T-helper 9 cell (primary cell): ENCODE results near the gene TMEM229B.
A peak's percentile ranks its signal among the peaks of the same experiment; 100 is the strongest.

Experiments
- DNase-seq: peaks from one replicate; pipeline ENCODE4 v3.0.0-alpha.2; 2020
- total RNA-seq, 2 donors: gene quantifications; one replicate each; lab custom pipeline; 2026; lab: John Stamatoyannopoulos, UW

The TMEM229B gene
- total RNA-seq: 10.1 to 47.6 reads per million in 2 donors

DNA sequence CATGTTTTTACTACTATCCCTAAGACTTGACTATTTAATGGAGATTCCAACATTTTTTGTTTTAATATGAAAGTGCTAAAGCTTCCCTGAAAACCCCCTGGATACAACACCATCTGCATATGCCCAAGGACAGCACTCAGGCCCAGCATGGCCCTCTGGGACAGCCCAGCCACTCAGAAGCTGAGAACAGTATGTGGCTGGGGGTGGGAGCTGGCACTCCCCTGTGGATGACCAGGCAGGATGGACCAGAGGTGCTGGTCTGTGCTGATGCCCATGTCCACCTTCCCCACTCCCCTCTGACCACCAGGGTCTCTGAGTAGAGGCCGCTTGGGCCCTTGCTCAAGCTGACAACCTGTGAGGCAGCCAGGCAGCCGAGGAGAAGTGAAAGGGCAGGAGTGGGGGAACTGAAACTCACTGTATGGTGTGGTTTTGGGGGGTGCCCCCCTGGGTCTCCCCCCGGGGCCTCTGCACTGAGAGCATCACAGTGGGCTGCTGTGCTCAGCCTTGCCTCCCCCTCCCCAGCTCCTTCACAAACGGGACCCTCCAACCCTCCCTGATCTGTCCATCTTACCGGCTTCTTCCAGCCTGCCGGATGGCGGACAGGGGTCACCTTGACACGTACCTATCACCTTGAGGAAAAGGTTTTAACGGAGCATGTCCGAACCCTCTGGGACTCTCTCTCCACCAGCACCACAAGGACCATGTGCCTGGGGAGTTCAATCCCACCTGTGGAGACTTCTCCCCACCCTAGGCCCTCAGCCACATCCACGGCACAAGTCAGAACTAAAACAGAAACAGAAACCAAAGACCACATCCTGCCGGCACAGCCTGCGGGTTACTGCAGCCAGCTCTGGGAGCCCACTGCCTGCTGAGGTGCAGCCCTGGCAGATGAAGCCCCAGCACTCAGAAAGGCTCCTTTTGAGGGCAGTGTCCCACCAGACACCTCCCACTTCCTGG, at the start of gene TMEM229B:
Gene TMEM229B (minus strand): TSS at position 785 of the 957 bp plus-strand sequence. CDS start 14,798 bp downstream, outside the sequence.
- peak; percentile 52 for DNase-seq

DNA sequence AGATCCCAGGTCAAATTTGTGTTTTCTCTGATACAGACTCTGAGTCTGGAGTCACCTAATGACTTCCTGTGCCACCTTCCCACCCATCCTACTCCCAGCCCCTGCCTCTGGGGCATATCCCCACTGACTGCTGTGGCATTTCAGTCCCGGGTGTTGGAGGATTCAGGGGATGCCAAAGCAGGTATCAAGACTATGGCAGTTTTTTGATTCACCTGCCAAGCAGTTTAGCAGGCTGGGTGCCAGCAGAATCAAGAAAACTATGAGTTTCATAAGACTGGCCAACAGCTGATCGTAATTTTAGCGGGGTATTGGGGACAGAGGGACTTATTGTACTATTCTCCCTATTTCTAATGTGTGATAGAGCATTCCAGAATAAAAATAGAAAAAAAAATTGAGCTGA, 49.2 kb upstream of the TMEM229B start:
- DNase-seq: no peak

GRCh38 chr14:67536087-67536486, 47.6 kb upstream of the TMEM229B start:
- DNase-seq: no peak

GRCh38 chr14:67533754-67534085, 45.2 kb upstream of the TMEM229B start:
- no peak for DNase-seq

DNA sequence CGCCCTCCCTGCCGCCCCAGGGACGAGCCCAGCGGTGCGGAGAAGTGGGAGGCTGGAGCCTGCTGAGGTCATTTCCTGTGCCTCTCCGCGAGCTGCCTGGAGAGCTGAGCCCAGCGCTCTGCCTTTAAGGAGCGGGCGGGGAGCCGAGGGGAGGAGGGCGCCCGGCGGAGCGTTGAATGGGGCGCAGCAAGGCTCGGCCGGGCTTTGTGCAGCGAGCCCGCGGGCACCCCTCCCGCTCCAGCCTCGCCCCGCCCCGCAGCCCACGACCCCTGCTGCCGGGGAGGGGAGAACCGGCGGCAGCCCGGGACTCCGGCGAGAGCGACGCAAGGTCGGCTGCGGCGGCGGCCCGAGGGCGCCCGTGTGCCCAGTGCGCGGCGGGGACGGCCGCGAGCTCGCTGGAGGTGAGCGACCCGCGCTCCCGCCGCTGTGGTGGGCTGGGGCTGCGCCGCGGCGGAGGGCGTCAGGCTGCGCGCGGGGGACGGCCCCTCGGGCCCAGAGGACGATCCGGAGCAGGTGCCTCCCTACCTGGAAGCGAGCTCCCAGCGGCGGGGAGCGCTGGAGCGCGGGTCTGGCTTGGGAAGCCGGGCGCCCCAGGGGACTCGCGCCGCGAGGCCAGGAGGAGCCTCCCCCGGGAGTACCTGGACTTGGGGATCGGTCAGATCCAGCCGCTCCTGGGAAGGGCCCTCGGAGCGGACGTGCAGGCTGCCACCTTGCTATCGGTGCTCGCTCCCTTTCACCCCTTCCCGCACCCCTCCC, 44.7 kb upstream of the TMEM229B start, which contains the start of gene PLEKHH1:
Gene PLEKHH1 (plus strand): TSS at position 293 of the 756 bp plus-strand sequence. CDS start 8,578 bp downstream, outside the sequence.
- DNase-seq: no peak

GRCh38 chr14:67532606-67532997, 44.1 kb upstream of the TMEM229B start:
- DNase-seq: no peak

- no peak for DNase-seq
Observed at GRCh38 chr14:67529947-67530935, 41.7 kb upstream of the TMEM229B start.

DNA sequence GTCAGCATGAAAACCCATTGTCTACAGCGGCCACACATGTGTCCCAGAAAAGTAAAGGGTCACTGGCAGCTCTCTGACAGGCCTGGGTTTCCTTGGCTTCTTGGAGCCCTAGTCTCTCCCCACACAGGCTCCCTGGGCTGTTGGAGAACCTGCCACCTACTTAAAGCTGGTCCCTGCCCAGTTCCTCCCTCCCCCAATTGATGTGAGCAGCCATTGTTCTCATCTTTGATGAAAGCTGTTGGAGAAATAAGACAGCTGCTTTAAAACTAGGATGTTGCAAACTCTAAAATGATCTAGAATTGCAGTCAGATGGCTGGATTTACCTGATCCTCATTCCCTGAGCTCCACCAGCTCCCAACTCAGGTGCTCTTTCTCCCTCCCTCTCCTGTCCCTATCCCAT, 39.8 kb upstream of the TMEM229B start:
- no peak for DNase-seq

- no peak for DNase-seq
Observed at GRCh38 chr14:67527756-67528155, 39.2 kb upstream of the TMEM229B start.

DNA sequence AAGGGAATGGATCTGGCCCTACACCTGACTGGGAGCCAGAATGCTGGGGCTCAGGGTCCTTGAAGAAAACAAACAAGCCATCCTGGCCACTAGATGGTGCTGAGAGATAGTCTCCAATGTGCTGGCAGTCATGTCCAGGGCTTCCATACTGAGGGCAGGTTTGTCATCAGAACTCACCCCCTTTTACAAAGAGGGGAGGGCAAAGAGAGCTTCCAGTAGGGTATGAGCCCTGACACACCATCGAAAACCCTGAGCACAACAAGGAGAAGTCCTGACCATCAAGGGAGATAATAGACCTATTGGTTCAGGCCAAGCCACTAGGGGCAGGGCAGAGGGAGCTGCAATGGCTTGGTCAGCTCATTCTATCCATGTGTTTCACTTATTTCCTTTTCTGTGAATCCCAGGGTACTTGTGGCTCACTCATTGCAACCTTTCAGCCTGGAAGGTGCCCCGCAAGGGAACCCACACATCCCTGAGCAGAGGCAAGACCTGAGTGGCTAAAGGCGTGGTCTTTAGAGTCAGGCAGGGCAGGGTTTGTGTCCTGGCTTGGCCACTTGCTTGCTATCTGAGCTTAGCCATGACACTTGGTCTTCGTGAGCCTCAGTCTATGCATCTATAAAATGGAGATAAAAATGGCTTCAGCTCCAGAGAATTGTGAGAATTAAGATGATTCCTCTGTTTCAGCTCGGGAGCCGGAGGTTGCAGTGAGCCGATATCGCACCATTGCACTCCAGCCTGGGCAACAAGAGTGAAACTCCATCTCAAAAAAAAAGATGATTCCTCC, 38.3 kb upstream of the TMEM229B start:
- DNase-seq: no peak

DNA sequence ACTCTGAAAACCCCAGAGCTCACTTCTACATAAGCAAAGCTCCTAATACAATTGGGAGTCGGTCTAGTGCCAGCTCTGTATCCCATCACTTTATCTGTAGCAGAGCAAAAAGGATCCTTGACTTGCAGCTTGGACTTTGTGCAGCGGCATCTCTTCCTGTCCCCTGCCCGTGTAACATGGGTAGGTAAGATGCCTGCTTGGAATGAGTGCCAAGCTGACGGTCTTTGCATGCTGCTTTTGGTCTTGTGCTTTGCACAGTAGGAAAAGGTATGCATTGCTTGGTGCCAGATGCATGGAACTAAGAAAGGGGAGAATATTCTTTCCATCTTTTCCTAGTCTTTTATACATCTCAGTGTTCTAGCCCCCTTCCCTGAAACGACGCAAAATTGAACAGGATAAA, 37.7 kb upstream of the TMEM229B start:
- no peak for DNase-seq

- no peak for DNase-seq
Observed at GRCh38 chr14:67525389-67525788, 36.9 kb upstream of the TMEM229B start.

GRCh38 chr14:67524634-67524963, 36.1 kb upstream of the TMEM229B start:
- no peak for DNase-seq

DNA sequence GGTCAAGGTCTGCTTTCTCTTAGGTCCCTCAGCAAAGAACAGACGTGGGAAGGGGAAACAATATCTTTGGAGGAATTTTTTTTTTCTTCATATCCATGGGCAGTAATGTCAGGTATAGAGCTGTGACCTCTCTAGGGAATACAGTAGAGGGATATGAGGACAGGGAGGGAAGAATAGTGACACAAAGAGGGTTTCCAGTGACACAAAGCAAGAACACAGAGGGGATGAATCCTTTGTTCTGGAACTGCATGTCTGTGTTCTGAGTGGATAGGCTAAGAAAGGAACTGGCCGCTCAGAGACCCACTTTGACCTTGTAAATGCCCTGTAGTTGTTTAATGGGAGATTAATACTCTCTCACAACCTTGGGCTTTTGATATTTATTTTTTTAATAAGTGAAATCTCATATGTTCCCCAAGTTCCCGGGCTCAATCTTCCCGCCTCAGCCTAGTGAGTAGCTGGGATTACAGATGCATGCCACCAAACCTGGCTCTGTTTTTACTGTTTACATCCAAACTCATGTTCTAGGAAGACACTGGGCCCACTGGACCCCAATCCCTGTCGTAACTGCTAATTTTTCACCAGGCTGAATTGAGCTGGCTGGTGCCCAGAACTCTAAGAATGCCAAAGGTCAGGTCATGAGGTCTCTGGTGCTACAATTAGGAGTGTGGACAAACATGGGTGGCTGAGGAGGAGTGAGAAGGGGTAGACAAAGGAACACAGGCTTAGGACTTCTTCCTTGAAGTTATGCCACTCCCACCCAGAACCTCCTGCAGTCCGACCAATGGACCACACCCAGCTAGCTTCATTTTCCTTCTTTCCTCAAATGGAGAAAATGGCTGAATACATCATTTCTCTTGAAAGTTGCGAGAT, 35.5 kb upstream of the TMEM229B start:
- DNase-seq: no peak

DNA sequence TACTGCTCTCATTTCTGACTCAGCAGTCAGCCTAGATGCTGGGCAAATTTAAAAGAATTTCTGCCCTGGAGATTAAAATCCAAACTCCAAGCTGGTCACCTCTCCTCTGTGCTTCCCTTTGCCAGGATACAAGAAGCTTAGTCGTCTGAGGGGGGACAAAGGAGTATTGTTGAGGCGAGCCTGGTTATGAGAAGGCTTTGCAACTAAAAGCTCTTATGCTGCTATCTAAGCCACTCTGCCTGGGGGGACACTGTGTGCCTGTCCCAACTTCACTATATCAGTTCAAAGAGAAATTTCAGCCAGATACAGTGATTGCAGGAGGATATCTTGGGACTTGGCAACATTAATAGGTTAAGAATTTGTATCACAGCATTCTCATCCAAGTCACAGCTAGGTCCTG, 33.7 kb upstream of the TMEM229B start:
- DNase-seq: no peak

DNA sequence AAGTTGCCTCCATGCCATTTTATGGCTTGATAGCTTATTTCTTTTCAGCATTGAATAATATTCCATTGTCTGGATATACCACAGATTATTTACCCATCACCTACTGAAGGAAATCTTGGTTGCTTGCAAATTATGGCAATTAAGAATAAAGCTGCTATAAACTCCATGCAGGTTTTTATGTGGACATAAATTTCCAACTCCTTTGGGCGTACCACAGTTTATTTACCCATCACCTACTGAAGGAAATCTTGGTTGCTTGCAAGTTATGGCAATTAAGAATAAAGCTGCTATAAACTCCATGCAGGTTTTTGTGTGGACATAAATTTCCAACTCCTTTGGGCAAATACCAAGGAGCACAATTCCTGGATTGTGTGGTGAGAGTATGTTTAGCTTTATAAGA, 32.0 kb upstream of the TMEM229B start:
- no peak for DNase-seq

- DNase-seq: no peak
Observed at GRCh38 chr14:67519406-67519805, 30.9 kb upstream of the TMEM229B start.

DNA sequence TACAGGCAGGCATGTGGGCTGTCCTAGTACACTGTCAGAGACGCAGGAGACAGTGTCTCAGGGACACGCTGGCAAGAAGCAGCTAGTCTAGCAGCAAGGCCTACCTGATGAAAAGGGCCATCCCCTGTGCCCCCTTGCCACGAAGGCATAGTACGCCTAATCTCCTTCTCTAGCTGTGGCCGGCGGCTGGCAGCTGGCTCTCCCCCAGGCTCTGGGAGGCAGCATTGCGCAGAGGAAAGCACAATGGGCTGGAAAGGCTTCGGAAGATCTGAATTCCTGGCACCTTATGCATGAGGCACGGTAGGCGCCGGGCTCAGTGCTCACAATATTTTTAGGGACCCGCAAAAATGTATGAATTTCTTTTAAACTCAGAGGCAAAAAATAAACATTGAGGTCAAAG, 28.6 kb upstream of the TMEM229B start:
- DNase-seq: no peak

DNA sequence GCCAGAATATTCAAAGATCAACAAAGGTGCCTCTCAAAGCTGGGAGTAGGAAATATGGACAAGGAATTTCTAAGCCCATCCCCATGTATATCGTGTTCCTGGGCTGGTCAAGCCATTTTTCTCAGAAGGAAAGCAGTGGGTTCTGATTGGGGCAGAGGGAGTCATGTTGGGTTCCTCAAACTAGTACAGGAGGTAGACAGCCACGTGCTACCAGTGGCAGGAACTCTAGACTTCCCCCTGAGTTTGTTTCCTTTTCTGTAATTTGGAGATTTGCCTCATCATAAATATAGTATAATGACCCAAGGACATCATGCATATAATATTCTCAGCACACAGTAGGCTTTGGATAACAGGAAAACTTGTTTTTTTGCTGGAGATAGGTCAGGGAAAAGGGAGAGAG, 28.2 kb upstream of the TMEM229B start:
- DNase-seq: no peak

DNA sequence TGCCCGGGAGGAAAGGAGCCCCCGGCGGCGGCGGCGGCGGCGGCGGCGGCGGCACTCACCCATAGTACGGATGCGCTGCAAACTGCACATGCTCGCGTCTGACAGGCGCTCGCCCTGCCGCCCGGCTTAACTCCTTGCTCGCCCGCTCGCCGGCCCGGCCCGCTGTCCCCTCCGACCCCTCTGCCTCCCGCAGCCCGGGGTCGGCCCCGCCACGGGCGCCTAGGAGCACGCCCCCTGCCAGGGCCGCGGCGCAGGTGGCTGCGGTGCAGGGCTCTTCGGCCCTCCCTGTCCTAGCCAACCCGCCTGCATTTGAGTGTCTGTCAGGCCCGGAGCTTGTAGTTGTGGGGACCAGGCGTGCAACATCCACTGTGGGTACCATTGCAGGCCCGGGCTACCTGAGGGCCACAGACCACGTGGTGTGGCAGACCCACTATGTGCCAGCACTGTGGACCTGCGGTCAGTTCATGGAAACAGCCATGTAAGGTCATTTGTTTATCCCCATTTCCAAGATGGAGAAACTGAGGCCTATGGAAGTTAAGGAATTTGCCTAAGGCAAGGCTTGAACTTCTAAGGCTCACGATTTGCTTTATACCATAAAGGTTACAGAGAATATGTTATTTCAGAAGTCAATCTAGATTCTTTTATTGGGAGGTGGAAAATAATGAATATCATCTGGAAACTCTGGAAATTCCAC, 27.0 kb upstream of the TMEM229B start:
- no peak for DNase-seq
